Keratinocyte (primary cell): ENCODE results near the gene CDYL2.

Source experiments
- CTCF ChIP-seq, 3 experiments: IDR thresholded peaks in 1 of 3; conservative IDR thresholded peaks in 1 of 3; optimal IDR thresholded peaks in 1 of 3; 2 replicates in 2 of 3; 3 replicates in 1 of 3; pipeline versions ENCODE3 to v1.5.1; 2011; ENCODE audit warnings: low read length in 3 of 3, mild to moderate bottlenecking in 3 of 3, moderate library complexity in 2 of 3, control low read depth in 1 of 3, inconsistent platforms in 1 of 3; ENCODE audit not compliant: insufficient read depth in 2 of 3; ENCODE audit errors: extremely low read depth in 1 of 3
- EZH2 ChIP-seq: IDR thresholded peaks from one replicate; pipeline ENCODE4 v1.6.1; 2012; ENCODE audit warnings: inconsistent platforms, mild to moderate bottlenecking, low read length, moderate library complexity

- TF ChIP-seq CTCF (optimal IDR thresholded peaks at IDR 0.05 in 1 of 3, IDR thresholded peaks at IDR 0.05 in 1 of 3, conservative IDR thresholded peaks at IDR 0.05 in 1 of 3; ENCODE audit: extremely low read depth in 1 of 3, insufficient read depth in 2 of 3, low read length in 3 of 3) (no peak), EZH2 (no peak)
These were observed 123.0 kb downstream of the CDYL2 start for GRCh38 chr16:80681436-80681835.
